Right ventricle myocardium superior (tissue), 1 donor: Measurements from ENCODE around the gene PTX4. TPM values are rescaled to one million over a fixed set of nuclear protein-coding genes. Genes with fewer than 3 reads are reported as not detected.
"Not testable (repeated sequence)": the region's sequence is repeated elsewhere in the genome, so short reads cannot be mapped to it uniquely, and the experiment has no call there.

Experiments used
- ATAC-seq: fragments of 200-7000 bp; cut with Tn5 transposase; one replicate; pipeline ENCODE4 v1.9.1; 2020; ENCODE audit warnings: mild to moderate bottlenecking; ENCODE audit not compliant: poor library complexity
- DNase-seq: peaks from one replicate; pipeline ENCODE4 v3.0.0-alpha.2; 2020
- intact Hi-C: fragments of 100-400 bp; cut with DNase I; formaldehyde crosslinking; loops from one replicate; pipeline ENCODE4 v1.11.2; 2022
- total RNA-seq: library from RNA; stranded (reverse); fragmentation: NEBNext Ultra II Directional; extraction: Animal tissue kit (Norgen Biotek cat#: 25700); gene quantifications from one replicate; pipeline ENCODE4 v1.2.1, GENCODE V29; 2021
- donor health status: DM: no; HTN: yes; CAD: no; lungs with severe emphysema.

PTX4 gene
- total RNA-seq, 1 donor from 2014 or later = 0.16 TPM

- intact Hi-C loops = no loop called here
- DNase-seq (peak; percentile 56), ATAC-seq (no peak)
Measured at GRCh38 chr16:1470481-1471251, 18.1 kb downstream of the PTX4 start.

- no peak for DNase-seq
- no peak for ATAC-seq
- intact Hi-C loops = no loop called here
Measured at GRCh38 chr16:1469693-1470201, 19.0 kb downstream of the PTX4 start.

GRCh38 chr16:1469141-1469540, 19.6 kb downstream of the PTX4 start:
- ATAC-seq, DNase-seq, intact Hi-C loops: not testable (repeated sequence)

- DNase-seq = no peak
- ATAC-seq = no peak
- intact Hi-C loops = no loop called here
Measured at GRCh38 chr16:1468426-1468810, 20.3 kb downstream of the PTX4 start.

- ATAC-seq (peak; percentile 52), DNase-seq (peak; percentile 50)
- intact Hi-C loops = no loop called here
Measured at GRCh38 chr16:1466968-1467521, 21.7 kb downstream of the PTX4 start.

GRCh38 chr16:1466054-1466453, 22.7 kb downstream of the PTX4 start:
- no peak for ATAC-seq
- no peak for DNase-seq
- intact Hi-C loops = no loop called here

GRCh38 chr16:1465567-1465915, 23.2 kb downstream of the PTX4 start:
- intact Hi-C loops = no loop called here
- ATAC-seq (no peak), DNase-seq (no peak)

- DNase-seq (no peak), ATAC-seq (no peak)
- intact Hi-C loops = no loop called here
Measured at GRCh38 chr16:1464894-1465566, 23.7 kb downstream of the PTX4 start.

GRCh38 chr16:1464196-1464893, 24.4 kb downstream of the PTX4 start:
- DNase-seq (no peak), ATAC-seq (no peak)
- intact Hi-C loops = no loop called here

GRCh38 chr16:1461146-1461545, 27.6 kb downstream of the PTX4 start:
- intact Hi-C loops = no loop called here
- no peak for DNase-seq
- no peak for ATAC-seq

GRCh38 chr16:1460602-1461138, 28.1 kb downstream of the PTX4 start:
- DNase-seq = no peak
- no peak for ATAC-seq
- intact Hi-C loops = no loop called here

- ATAC-seq (no peak), DNase-seq (no peak)
- intact Hi-C loops = no loop called here
Measured at GRCh38 chr16:1459967-1460366, 28.8 kb downstream of the PTX4 start.

GRCh38 chr16:1458977-1459341, 29.8 kb downstream of the PTX4 start:
- intact Hi-C loops = no loop called here
- no peak for ATAC-seq
- DNase-seq = no peak

GRCh38 chr16:1458336-1458976, 30.3 kb downstream of the PTX4 start:
- no peak for ATAC-seq
- DNase-seq = no peak

GRCh38 chr16:1457489-1458245, 31.1 kb downstream of the PTX4 start:
- intact Hi-C loops = no loop called here
- no peak for DNase-seq

More at GRCh38 chr16:1458336-1458976, 30.3 kb downstream of the PTX4 start:
- intact Hi-C loops = no loop called here

GRCh38 chr16:1456951-1457350, 31.8 kb downstream of the PTX4 start:
- no peak for DNase-seq
- ATAC-seq = no peak
- intact Hi-C loops = no loop called here

More at GRCh38 chr16:1457489-1458245, 31.1 kb downstream of the PTX4 start:
- ATAC-seq = no peak

GRCh38 chr16:1455190-1456171, 33.3 kb downstream of the PTX4 start:
- ATAC-seq (no peak), DNase-seq (no peak)
- intact Hi-C loops = no loop called here
